ENCODE results near the gene DCAF10.

DNA sequence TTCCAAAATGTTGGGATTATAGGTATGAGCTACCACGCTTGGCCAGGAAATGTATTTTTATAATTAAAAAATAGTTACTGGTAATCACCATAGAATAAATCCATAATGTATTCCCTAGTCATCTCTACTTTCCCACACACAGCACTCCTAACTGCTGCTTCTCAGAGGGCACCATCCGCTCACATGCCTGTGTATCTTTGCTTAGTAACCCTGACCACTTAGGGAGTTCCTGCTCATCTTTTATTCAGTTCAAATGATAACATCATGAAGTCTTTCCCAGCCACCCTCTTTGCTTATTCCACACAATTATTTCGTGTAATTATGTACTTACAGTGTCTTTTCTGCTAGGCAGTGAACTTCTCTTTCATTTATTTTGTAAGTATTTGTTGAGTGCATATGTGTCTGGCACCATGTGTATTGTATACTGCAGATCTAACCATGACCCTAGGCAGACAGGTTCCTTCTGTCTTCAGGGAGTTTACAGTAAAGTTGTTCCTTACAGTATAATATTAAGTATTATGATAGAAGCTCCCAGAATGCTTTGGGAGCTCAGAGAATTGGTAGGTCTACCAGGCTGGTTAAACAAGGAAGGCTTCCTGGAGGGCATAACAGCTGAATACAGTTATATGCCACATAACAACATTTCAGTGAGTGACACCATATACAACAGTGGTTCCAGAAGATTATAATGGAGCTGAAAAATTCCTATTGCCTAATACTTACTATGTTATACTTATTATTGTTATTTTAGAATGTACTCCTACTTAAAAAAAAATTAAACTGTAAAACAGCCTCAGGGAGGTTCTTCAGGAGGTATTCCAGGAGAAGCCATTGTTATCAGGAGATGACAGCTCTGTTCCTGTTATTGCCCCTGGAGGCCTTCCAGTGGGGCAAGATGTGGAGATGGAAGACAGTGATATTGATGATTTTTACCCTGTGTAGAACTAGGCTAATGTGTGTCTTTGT, 39.2 kb downstream of the DCAF10 start:
- TF ChIP-seq, protein P1, sequence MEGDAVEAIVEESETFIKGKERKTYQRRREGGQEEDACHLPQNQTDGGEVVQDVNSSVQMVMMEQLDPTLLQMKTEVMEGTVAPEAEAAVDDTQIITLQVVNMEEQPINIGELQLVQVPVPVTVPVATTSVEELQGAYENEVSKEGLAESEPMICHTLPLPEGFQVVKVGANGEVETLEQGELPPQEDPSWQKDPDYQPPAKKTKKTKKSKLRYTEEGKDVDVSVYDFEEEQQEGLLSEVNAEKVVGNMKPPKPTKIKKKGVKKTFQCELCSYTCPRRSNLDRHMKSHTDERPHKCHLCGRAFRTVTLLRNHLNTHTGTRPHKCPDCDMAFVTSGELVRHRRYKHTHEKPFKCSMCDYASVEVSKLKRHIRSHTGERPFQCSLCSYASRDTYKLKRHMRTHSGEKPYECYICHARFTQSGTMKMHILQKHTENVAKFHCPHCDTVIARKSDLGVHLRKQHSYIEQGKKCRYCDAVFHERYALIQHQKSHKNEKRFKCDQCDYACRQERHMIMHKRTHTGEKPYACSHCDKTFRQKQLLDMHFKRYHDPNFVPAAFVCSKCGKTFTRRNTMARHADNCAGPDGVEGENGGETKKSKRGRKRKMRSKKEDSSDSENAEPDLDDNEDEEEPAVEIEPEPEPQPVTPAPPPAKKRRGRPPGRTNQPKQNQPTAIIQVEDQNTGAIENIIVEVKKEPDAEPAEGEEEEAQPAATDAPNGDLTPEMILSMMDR (IDR thresholded peaks at IDR 0.05) = no peak
- no peak for TF ChIP-seq POLR2A (IDR thresholded peaks at IDR 0.05)

Data from Peyer's patch (tissue), 4 donors.